MM.1S (cell line): ENCODE results near the gene PLXNA4.

ENCODE experiments used
- DNase-seq: peaks from one replicate; pipeline ENCODE4 v3.0.0-alpha.2; 2015
- H2AFZ ChIP-seq: fragments of 300-600 bp; sonication (generic); 2 replicates; pipeline ENCODE4 v1.6.0; 2016; ENCODE audit warnings: antibody characterized with exemption, low read length
- H3F3A ChIP-seq: fragments of 300-600 bp; sonication (generic); 2 replicates; pipeline ENCODE4 v1.6.1; 2016; ENCODE audit warnings: mild to moderate bottlenecking, antibody characterized with exemption, low read length, moderate library complexity, mixed read lengths; ENCODE audit not compliant: insufficient read depth
- H3K27ac ChIP-seq: fragments of 300-600 bp; sonication (generic); 2 replicates; pipeline ENCODE4 v1.5.1; 2016; ENCODE audit warnings: mild to moderate bottlenecking, low read length
- H3K27me3 ChIP-seq: fragments of 300-600 bp; sonication (generic); replicated peaks from 2 replicates; pipeline ENCODE4 v1.6.0; 2016; ENCODE audit warnings: low read length; ENCODE audit not compliant: insufficient read depth
- H3K36me3 ChIP-seq: fragments of 300-600 bp; sonication (generic); replicated peaks from 2 replicates; pipeline ENCODE4 v1.6.1; 2016; ENCODE audit warnings: mild to moderate bottlenecking, low read length, mixed read lengths; ENCODE audit not compliant: insufficient read depth
- H3K4me1 ChIP-seq: fragments of 300-600 bp; sonication (generic); 2 replicates; pipeline ENCODE4 v1.6.1; 2016; ENCODE audit warnings: low read length, mixed read lengths
- H3K4me2 ChIP-seq: fragments of 300-600 bp; sonication (generic); 2 replicates; pipeline ENCODE4 v1.6.0; 2016; ENCODE audit warnings: low read depth, low read length
- H3K4me3 ChIP-seq: fragments of 300-600 bp; sonication (generic); 2 replicates; pipeline ENCODE4 v1.5.1; 2016; ENCODE audit warnings: low read length, mixed read lengths
- H3K79me2 ChIP-seq: fragments of 300-600 bp; sonication (generic); 2 replicates; pipeline ENCODE4 v1.6.1; 2016; ENCODE audit warnings: mixed run types, low read length, mixed read lengths
- H3K9ac ChIP-seq: fragments of 300-600 bp; sonication (generic); 2 replicates; pipeline ENCODE4 v1.6.1; 2016; ENCODE audit warnings: low read length, mixed read lengths
- H3K9me2 ChIP-seq: fragments of 300-600 bp; sonication (generic); replicated peaks from 2 replicates; pipeline ENCODE4 v1.6.1; 2016; ENCODE audit warnings: mild to moderate bottlenecking, low read length, mixed read lengths; ENCODE audit not compliant: insufficient read depth
- H3K9me3 ChIP-seq: fragments of 300-600 bp; sonication (generic); replicated peaks from 2 replicates; pipeline ENCODE4 v1.6.1; 2016; ENCODE audit warnings: mild to moderate bottlenecking, low read length, mixed read lengths; ENCODE audit not compliant: insufficient read depth
- H4K20me1 ChIP-seq: fragments of 300-600 bp; sonication (generic); 2 replicates; pipeline ENCODE4 v1.6.1; 2016; ENCODE audit warnings: mild to moderate bottlenecking, low read length, moderate library complexity, mixed read lengths; ENCODE audit not compliant: insufficient read depth
- CTCF ChIP-seq: fragments of 300-600 bp; sonication (generic); IDR thresholded peaks from 2 replicates; pipeline ENCODE4 v1.5.1; 2016; ENCODE audit warnings: antibody characterized with exemption, low read length, mixed read lengths
- EZH2 ChIP-seq: fragments of 300-600 bp; sonication (generic); optimal IDR thresholded peaks from 2 replicates; pipeline ENCODE3; 2017; ENCODE audit warnings: low read depth, mild to moderate bottlenecking, antibody characterized with exemption, low read length, mixed read lengths
- EZH2phosphoT487 ChIP-seq: fragments of 300-600 bp; sonication (generic); IDR thresholded peaks from 2 replicates; pipeline ENCODE4 v1.6.1; 2018; ENCODE audit warnings: antibody characterized with exemption, low read length

The PLXNA4 gene

DNA sequence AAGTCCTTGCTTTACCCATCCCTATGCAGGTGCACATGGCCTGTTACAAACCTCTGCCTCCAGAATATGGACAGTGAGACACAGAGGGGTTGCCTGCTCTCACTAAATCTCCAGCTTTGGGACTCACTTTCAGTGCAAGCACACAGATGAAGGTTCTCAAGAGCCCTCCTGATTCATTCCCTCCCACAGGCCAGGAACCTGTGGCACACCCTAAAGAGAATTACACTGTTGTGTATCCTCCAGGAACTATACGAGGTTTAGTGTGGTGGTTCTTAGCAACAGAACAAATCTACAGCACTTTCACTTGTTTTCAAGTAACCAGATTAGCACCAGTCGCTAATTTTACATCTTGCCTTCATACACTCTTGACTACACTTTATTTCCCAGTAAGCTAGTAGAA lies 192.3 kb downstream of the PLXNA4 start:
- Histone ChIP-seq H3F3A (no peaks in the 10 kb centered on the region), H3K4me3 (no peak overlapping the region), H4K20me1 (no peaks in the 10 kb centered on the region), H3K9me2 (no peaks in the 10 kb centered on the region), H3K4me2 (no peak overlapping the region), H3K27ac (no peak overlapping the region), H3K9me3 (no peaks in the 10 kb centered on the region), H3K36me3 (no peaks in the 10 kb centered on the region), H2AFZ (no peak overlapping the region), H3K4me1 (no peaks in the 10 kb centered on the region), H3K79me2 (no peaks in the 10 kb centered on the region), H3K27me3 (no peaks in the 10 kb centered on the region), H3K9ac (no peak overlapping the region)
- no peak for TF ChIP-seq EZH2
- no peak for TF ChIP-seq EZH2phosphoT487
- no peak for TF ChIP-seq CTCF
- no peak for DNase-seq

DNA sequence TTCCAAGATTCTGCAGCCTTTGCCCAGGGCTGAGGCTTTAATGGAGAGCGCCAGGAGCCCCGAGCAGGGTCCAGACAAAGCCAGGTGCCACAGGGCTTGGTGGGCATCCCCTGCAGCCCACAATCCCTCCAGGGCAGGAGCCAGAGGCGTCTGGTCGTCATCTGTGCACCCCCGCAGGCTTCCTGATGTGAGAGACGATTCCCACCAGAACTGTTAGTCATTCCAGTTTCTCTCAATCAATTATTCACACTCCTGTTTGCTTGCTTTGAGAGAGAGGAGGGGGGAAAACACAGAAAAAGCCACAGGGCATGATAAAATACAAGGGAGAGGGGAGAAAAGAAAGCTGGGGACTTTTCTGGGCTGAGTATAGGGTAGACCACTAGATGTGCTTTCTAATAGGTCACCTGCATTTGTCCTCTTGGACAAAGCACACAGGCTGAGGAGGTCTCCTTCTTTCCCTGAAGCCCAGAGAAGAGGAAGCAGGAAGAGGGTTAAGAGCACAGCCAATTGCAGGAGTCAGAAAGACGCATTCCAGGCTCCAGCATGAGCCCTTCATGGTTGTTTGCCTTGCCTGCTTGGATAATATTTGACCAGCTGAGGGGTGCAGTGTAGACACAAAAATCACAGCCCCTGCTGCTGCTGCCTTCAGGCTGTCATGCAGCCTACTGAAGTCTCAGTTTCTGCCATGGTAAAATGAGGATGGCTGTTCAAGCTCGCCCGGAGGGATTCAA lies 194.4 kb downstream of the PLXNA4 start:
- H3F3A ChIP-seq = no peaks in the 10 kb centered on the region
- H4K20me1 ChIP-seq = no peaks in the 10 kb centered on the region
- H3K27ac ChIP-seq = no peak overlapping the region
- no peaks in the 10 kb centered on the region for H3K4me1 ChIP-seq
- no peaks in the 10 kb centered on the region for H3K36me3 ChIP-seq
- no peak for DNase-seq
- no peaks in the 10 kb centered on the region for H3K79me2 ChIP-seq
- H3K9me2 ChIP-seq = no peaks in the 10 kb centered on the region
- H3K4me3 ChIP-seq = no peak overlapping the region
- H3K9ac ChIP-seq = no peak overlapping the region
- H3K4me2 ChIP-seq = no peak overlapping the region
- no peak overlapping the region for H2AFZ ChIP-seq
- no peaks in the 10 kb centered on the region for H3K27me3 ChIP-seq
- TF ChIP-seq CTCF (no peak), EZH2 (no peak), EZH2phosphoT487 (no peak)
- H3K9me3 ChIP-seq = no peaks in the 10 kb centered on the region

- H3K36me3 ChIP-seq = no peaks in the 10 kb centered on the region
- H3K9ac ChIP-seq = no peak overlapping the region
- H3F3A ChIP-seq = no peaks in the 10 kb centered on the region
- H2AFZ ChIP-seq = no peak overlapping the region
- H3K4me2 ChIP-seq = no peak overlapping the region
- no peaks in the 10 kb centered on the region for H3K79me2 ChIP-seq
- H3K4me1 ChIP-seq = no peaks in the 10 kb centered on the region
- no peaks in the 10 kb centered on the region for H3K9me2 ChIP-seq
- H4K20me1 ChIP-seq = no peaks in the 10 kb centered on the region
- H3K4me3 ChIP-seq = no peak overlapping the region
- DNase-seq = no peak
- H3K9me3 ChIP-seq = no peaks in the 10 kb centered on the region
- H3K27ac ChIP-seq = no peak overlapping the region
- no peaks in the 10 kb centered on the region for H3K27me3 ChIP-seq
- no peak for TF ChIP-seq CTCF
- TF ChIP-seq EZH2 = no peak
- no peak for TF ChIP-seq EZH2phosphoT487
Measured at GRCh38 chr7:132380059-132380458, 196.2 kb downstream of the PLXNA4 start.
